Measurements from ENCODE around the gene SHB. TPM values are rescaled to one million over a fixed set of nuclear protein-coding genes. Genes with fewer than 3 reads are reported as not detected.
A peak's percentile ranks its signal among the peaks of the same experiment; 100 is the strongest.
"Not testable (repeated sequence)": the region's sequence is repeated elsewhere in the genome, so short reads cannot be mapped to it uniquely, and the experiment has no call there.

The SHB gene
- total RNA-seq, 1 donor from 2014 or later: 39.0 TPM

DNA sequence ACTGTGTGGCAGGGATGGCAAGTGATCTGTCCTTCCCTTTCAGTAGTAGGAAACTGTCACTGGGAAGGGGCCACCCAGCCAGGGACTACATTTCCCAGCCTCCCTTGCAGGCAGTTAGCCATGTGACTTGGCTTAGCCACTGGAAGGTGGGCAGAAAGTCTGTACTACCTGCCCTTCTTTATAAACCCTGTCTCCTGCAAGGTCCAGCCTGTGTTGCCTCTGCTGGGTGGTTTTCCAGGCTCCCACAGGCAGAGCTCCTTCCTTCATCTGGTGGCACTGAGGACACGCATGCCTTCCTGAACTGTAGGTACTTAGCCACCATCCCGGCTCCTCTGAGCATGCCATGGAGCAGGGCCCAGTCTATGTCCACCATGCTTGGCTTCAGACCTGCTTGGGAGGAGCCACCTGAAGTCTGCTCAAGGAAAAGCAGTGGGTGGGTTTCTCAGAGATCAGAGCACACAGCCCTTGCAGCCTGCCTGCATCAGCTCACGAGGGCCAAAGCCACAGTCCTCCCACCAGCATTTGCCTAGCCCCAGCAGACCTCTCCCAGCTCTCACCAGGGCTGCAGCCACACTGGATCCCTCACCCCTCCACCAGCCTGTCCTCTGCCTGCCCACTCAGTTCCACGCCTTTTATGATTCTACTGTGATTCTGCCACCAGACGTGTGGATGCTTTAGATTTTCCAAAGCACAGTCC is 148.4 kb downstream of the SHB start:
- peak; percentile 54 for DNase-seq (ENCODE audit: low spot score)
- intact Hi-C loops (cut with DNase I): loop anchor here (5.0 kb wide), 1 partner anchor 87 kb away; no protein-coding TSS in a partner anchor

DNA sequence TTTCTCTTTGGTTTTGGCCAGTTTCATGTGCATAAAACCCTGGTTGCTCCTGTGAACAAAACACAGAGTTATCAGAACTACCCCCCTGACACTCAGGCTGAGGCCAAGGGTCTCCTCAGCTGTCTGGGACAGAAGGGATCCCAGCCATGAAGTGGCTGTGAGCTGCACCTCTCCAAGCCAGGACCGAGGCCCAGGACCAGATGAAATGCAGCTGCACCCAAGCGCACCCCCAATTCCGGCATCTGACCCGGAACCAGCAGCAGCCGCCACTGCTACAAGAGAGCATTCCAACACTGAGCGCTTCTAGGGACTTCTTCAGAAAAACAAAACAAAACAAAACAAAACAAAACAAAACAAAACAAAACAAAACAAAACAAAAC is 149.1 kb downstream of the SHB start:
- peak; percentile 39 for DNase-seq (ENCODE audit: low spot score)
- intact Hi-C loops (cut with DNase I): loop anchor here (5.0 kb wide), 2 partner anchors 37 to 87 kb away; no protein-coding TSS in a partner anchor

DNA sequence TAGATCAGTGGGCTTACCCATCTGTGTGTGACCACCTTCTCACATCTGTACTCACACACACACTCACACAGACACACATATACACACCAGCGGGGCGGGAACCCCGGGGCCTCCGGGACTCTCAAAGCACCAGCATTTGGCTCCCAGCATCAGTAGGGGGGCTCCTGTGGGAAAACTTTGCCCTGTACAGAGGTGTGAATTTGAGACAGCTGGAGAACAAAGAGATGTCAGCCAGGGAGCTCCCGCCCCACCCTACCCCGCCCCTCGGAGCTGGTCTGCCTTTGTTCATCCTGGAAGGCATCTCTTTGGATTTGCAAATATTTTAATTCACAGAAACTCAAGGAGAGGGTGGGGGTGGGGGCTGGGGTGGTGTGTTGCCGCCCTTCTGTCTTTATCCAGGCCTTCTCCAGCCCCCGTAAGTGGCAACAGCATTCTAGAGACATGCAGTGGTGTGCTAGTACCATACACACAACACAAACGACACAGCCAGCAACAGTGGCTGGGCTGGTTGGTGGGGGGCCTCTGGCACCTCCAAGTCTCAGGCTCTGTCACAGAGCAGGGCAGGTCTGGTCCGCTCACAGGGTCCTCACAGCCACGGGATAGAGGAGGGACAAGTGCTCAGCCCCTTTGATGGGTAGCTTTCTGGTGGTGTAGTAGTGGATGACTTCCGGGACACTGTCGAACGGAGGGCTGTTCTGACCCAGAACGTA is 149.6 kb downstream of the SHB start:
- intact Hi-C loops (cut with DNase I): loop anchor here (5.0 kb wide), 1 partner anchor 38 kb away; no protein-coding TSS in a partner anchor
- DNase-seq (ENCODE audit: low spot score): peak; percentile 55

DNA sequence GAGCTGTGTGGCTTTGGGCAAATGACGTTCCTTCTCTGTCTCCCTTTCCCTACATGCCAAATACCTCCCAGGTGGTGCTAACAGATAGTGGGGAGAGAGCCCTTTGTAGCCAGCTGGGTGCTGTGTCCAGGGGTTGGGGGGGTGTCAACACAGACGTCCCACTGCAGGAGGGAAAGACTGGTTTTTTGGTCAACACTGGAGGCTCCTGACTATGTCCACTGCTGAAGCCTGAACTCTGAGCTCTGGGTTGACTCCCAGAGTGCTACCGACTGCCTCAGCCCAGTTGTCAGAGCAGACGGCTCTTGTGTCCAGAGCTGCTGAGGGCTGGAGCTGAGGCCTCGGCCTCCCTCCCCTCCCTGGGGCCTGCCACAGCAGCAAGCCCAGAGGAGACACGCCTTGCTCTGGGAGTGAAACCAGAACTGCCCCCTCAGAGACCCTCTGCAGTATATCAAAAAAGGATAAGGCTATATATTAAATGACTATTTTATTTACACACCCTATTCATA is 150.3 kb downstream of the SHB start:
- intact Hi-C loops (cut with DNase I): loop anchor here (5.0 kb wide), 1 partner anchor 39 kb away; no protein-coding TSS in a partner anchor
- peak; percentile 56 for DNase-seq (ENCODE audit: low spot score)

- intact Hi-C loops (cut with DNase I): loop anchor here (5.0 kb wide), 1 partner anchor 39 kb away; no protein-coding TSS in a partner anchor
- DNase-seq (ENCODE audit: low spot score): peak; percentile 74
Measured at GRCh38 chr9:37917801-37918664, 151.0 kb downstream of the SHB start.

DNA sequence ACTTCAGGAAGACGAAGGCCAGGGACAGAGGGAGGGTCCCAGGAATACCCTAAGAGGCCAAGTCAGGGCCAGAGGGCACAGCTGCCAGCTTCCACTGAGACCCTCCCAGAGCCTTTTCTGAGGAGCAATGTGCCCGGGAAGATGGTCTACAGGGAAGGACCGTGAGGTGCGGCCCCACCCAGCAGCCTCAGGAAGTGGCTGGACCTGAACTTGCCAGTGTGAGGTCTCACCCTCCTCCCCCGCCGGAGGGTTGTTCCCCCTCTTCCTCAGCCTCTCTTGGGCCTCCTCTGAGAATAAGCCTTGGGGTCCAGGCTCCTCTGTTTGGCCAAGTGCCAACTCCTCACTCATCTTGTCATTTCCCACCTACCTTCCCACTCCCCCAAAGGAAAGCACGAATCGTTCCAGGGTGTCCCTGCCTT is 151.7 kb downstream of the SHB start:
- DNase-seq (ENCODE audit: low spot score): peak; percentile 61
- intact Hi-C loops (cut with DNase I): loop anchor here (5.0 kb wide), 1 partner anchor 40 kb away; no protein-coding TSS in a partner anchor

DNA sequence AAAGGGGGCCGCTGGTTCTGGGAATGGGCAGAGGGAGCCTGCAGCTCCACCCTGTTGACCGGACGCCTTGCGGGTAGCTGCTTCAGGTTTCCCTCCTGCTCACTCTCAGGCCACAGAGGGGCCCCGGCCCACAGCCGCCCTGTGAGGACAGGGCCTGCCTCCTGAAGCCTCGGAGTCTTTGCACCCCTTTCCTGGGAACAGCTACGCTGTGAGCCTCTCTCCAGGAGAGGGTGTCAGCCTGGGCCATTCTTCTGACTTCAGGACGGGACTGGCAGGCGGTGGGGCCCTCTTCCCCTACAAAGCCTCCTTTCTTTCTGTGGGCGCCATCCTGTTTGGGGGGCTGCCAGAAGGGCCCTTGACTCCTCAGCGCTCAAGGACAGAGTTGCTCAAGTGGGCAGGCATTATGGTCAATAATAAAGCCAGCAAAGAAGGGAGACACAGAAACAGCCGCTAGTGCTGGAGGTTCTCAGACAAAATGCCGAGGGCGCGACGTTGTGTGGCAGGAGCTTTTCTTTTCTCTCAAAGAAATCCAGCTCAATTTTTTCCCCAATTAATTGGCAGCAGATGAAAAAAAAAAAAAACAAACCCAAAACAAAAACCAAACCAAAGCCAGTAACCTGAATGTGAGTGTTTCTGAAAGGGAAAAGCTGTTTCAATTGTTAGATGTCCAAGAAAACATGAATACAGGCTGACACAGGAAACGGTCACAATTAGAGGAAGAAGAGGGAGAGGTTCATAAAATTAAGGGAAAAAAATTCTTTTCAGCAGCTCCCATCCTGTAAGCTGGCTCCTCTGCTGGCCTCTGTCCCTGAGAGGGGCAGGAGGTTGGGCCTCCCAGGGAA is 152.3 kb downstream of the SHB start:
- intact Hi-C loops (cut with DNase I): loop anchor here (5.0 kb wide), 1 partner anchor 41 kb away; no protein-coding TSS in a partner anchor
- peak; percentile 71 for DNase-seq (ENCODE audit: low spot score)

- peak; percentile 70 for DNase-seq (ENCODE audit: low spot score)
- intact Hi-C loops (cut with DNase I): loop anchor here (2.0 to 5.0 kb wide), 2 partner anchors 41 to 151 kb away; no protein-coding TSS in a partner anchor
Measured at GRCh38 chr9:37915911-37916470, 153.0 kb downstream of the SHB start.

GRCh38 chr9:37914701-37915358 is 154.2 kb downstream of the SHB start:
- intact Hi-C loops (cut with DNase I): loop anchor here (2.0 to 5.0 kb wide), 4 partner anchors 42 to 447 kb away; no protein-coding TSS in a partner anchor
- no peak for DNase-seq (ENCODE audit: low spot score)

DNA sequence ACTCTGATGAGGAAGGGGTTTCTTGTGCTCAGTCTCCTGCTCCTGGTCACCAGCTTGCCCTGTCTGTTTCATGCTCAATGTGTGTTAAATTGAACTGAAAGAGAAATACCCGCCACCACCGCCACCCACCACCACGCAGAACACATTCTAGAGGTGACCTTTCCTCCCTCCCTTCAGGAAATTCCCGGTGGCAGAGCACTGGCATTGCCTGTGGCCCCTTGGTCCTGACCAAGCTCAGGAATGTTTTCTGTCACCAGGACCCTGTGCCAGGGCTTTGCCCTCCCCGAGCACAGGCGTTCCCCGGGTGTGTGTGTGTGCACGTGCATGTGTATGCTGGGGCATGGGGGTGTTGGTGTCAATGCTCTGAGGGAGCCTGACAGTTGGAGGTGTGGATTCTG is 154.9 kb downstream of the SHB start:
- peak; percentile 43 for DNase-seq (ENCODE audit: low spot score)
- intact Hi-C loops (cut with DNase I): loop anchor here (2.0 to 5.0 kb wide), 3 partner anchors 153 to 448 kb away; no protein-coding TSS in a partner anchor

GRCh38 chr9:37913480-37914153 is 155.4 kb downstream of the SHB start:
- peak; percentile 87 for DNase-seq (ENCODE audit: low spot score)
- intact Hi-C loops (cut with DNase I): loop anchor here (2.0 to 5.0 kb wide), 4 partner anchors 153 to 449 kb away; no protein-coding TSS in a partner anchor

DNA sequence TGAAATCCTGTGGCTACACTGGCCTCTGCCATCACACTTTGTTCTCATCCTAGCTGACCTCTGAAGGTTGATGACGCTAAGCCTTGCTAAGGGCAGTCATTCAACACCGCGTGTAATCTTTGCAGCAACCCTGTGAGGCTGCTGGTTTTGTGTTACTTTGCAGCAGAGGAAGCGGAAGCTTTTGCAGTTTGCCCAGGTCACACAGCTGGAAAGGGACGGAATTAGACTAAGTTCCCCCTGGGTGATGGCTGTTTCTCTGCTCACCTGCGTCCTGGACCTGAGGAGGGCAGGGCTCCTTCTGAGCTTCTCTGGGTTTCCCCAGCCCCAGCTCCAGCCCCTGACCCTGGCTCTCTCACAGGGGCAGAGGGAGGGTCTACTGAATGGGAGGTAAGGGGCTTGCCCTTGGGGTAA is 157.8 kb downstream of the SHB start:
- no peak for DNase-seq (ENCODE audit: low spot score)

GRCh38 chr9:37910271-37910670 is 158.8 kb downstream of the SHB start:
- no peak for DNase-seq (ENCODE audit: low spot score)
- intact Hi-C loops (cut with DNase I): loop anchor here (5.0 kb wide), 2 partner anchors 177 to 452 kb away; no protein-coding TSS in a partner anchor

More for the DNA sequence above, 157.8 kb downstream of the SHB start:
- intact Hi-C loops (cut with DNase I): loop anchor here (5.0 kb wide), 2 partner anchors 176 to 451 kb away; no protein-coding TSS in a partner anchor

GRCh38 chr9:37909836-37910235 is 159.2 kb downstream of the SHB start:
- intact Hi-C loops (cut with DNase I): loop anchor here (5.0 to 10.0 kb wide), 3 partner anchors 177 to 452 kb away; partner anchors contain the start of gene POLR1E
- not testable (repeated sequence) for DNase-seq (ENCODE audit: low spot score)

GRCh38 chr9:37909326-37909725 is 159.7 kb downstream of the SHB start:
- no peak for DNase-seq (ENCODE audit: low spot score)
- intact Hi-C loops (cut with DNase I): loop anchor here (10.0 kb wide), 1 partner anchor 425 kb away; the partner anchor contains the start of gene POLR1E

GRCh38 chr9:37908698-37909186 is 160.3 kb downstream of the SHB start:
- intact Hi-C loops (cut with DNase I): loop anchor here (10.0 kb wide), 1 partner anchor 424 kb away; the partner anchor contains the start of gene POLR1E
- no peak for DNase-seq (ENCODE audit: low spot score)
